DOHH2 (cell line): ENCODE data around the gene PRKCH.

ENCODE experiments used
- EZH2phosphoT487 ChIP-seq: fragments of 200-600 bp; sonication (generic); IDR thresholded peaks from 2 replicates; pipeline ENCODE4 v1.6.1; 2017; ENCODE audit warnings: borderline replicate concordance, mild to moderate bottlenecking, antibody characterized with exemption, low read length, moderate library complexity, mixed read lengths
- TF ChIP-seq, protein P1 (sequence below): fragments of 200-600 bp; sonication (generic); IDR thresholded peaks from one replicate; pipeline ENCODE4 v1.5.1; 2014; ENCODE audit warnings: antibody characterized with exemption, mild to moderate bottlenecking, low read depth, low read length; ENCODE audit not compliant: poor library complexity, severe bottlenecking

DNA sequence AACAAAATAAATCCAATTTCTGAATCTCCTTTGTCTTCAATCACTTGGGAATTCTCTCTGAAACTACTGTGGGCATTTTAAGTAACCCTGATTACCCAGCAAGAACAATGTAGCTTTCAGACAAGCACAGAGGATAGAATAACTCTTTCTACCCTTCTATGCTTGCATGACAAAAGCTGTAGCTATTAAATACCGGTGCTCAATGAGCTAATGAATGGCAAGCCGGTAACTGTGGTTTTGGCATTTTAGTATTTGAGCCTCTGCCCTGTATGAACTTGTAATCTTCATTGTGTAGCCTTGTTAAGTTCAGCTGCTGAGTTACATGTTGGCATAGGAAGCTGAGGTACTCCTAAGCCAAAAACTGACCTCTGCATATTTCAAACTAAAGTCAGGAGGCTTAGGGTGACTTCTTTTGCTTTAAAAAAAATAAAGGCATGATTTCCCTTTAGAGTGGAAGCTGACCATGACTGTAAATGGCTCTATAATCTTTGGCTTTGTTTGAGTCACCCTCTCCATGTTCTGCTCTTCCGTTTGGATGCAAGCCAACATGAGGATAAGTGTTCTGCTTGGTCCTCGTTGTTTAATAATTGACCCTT is 202.9 kb downstream of the PRKCH start:
- TF ChIP-seq, protein P1, sequence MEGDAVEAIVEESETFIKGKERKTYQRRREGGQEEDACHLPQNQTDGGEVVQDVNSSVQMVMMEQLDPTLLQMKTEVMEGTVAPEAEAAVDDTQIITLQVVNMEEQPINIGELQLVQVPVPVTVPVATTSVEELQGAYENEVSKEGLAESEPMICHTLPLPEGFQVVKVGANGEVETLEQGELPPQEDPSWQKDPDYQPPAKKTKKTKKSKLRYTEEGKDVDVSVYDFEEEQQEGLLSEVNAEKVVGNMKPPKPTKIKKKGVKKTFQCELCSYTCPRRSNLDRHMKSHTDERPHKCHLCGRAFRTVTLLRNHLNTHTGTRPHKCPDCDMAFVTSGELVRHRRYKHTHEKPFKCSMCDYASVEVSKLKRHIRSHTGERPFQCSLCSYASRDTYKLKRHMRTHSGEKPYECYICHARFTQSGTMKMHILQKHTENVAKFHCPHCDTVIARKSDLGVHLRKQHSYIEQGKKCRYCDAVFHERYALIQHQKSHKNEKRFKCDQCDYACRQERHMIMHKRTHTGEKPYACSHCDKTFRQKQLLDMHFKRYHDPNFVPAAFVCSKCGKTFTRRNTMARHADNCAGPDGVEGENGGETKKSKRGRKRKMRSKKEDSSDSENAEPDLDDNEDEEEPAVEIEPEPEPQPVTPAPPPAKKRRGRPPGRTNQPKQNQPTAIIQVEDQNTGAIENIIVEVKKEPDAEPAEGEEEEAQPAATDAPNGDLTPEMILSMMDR = no peak
- TF ChIP-seq EZH2phosphoT487 = no peak
